ENCODE measurements around the gene NCAPD2.
A peak's percentile ranks its signal among the peaks of the same experiment; 100 is the strongest.
"Not testable (repeated sequence)": the region's sequence is repeated elsewhere in the genome, so short reads cannot be mapped to it uniquely, and the experiment has no call there.

DNA sequence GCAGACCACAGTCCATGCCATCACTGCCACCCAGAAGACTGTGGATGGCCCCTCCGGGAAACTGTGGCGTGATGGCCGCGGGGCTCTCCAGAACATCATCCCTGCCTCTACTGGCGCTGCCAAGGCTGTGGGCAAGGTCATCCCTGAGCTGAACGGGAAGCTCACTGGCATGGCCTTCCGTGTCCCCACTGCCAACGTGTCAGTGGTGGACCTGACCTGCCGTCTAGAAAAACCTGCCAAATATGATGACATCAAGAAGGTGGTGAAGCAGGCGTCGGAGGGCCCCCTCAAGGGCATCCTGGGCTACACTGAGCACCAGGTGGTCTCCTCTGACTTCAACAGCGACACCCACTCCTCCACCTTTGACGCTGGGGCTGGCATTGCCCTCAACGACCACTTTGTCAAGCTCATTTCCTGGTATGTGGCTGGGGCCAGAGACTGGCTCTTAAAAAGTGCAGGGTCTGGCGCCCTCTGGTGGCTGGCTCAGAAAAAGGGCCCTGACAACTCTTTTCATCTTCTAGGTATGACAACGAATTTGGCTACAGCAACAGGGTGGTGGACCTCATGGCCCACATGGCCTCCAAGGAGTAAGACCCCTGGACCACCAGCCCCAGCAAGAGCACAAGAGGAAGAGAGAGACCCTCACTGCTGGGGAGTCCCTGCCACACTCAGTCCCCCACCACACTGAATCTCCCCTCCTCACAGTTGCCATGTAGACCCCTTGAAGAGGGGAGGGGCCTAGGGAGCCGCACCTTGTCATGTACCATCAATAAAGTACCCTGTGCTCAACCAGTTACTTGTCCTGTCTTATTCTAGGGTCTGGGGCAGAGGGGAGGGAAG, 43.9 kb downstream of the NCAPD2 start:
- peak; percentile 85 to 92 (median 87) for TF ChIP-seq CTCF (IDR thresholded peaks at IDR 0.05)
- TF ChIP-seq POLR2A (IDR thresholded peaks at IDR 0.05), result not testable (repeated sequence)
